CD14-positive monocyte (primary cell): ENCODE measurements around the gene RPS19. TPM values are rescaled to one million over a fixed set of nuclear protein-coding genes. Genes with fewer than 3 reads are reported as not detected.

Experiments used
- DNase-seq, 3 donors: peaks; one replicate each; pipeline ENCODE4 v3.0.0-alpha.2; 2011 to 2022
- H2AFZ ChIP-seq: 2 replicates; pipeline ENCODE4 v1.6.0; 2012; ENCODE audit warnings: mild to moderate bottlenecking, low read depth, low read length, inconsistent platforms; ENCODE audit not compliant: insufficient read depth, poor library complexity, severe bottlenecking
- H3K27ac ChIP-seq, 2 donors: 1 replicate in 1 of 2; 2 replicates in 1 of 2; pipeline ENCODE4 v1.5.1; 2012 to 2013; ENCODE audit warnings: low read length in 2 of 2, control low read depth in 1 of 2, inconsistent platforms in 1 of 2, low read depth in 1 of 2, mild to moderate bottlenecking in 1 of 2
- H3K27me3 ChIP-seq, 2 donors: one replicate each; pipeline versions ENCODE4 v1.6.0 to v1.6.1; 2011 to 2013; ENCODE audit warnings: low read length in 2 of 2; ENCODE audit not compliant: control insufficient read depth in 2 of 2, insufficient read depth in 2 of 2
- H3K36me3 ChIP-seq, 2 donors: replicated peaks in 1 of 2; 1 replicate in 1 of 2; 2 replicates in 1 of 2; pipeline versions ENCODE4 v1.5.1 to v1.6.1; 2012 to 2013; ENCODE audit warnings: low read length in 2 of 2, control low read depth in 1 of 2, inconsistent platforms in 1 of 2, mild to moderate bottlenecking in 1 of 2; ENCODE audit not compliant: insufficient read depth in 2 of 2, control insufficient read depth in 1 of 2
- H3K4me1 ChIP-seq, 2 donors: 1 replicate in 1 of 2; 2 replicates in 1 of 2; pipeline versions ENCODE4 v1.5.1 to v1.6.1; 2012 to 2013; ENCODE audit warnings: low read length in 2 of 2, control low read depth in 1 of 2, inconsistent platforms in 1 of 2, mild to moderate bottlenecking in 1 of 2, moderate library complexity in 1 of 2; ENCODE audit not compliant: insufficient read depth in 2 of 2, control insufficient read depth in 1 of 2
- H3K4me2 ChIP-seq: replicated peaks from 2 replicates; pipeline ENCODE3; 2012; ENCODE audit warnings: low read length, moderate library complexity, mild to moderate bottlenecking; ENCODE audit not compliant: poor library complexity, severe bottlenecking; ENCODE audit errors: extremely low read depth
- H3K4me3 ChIP-seq, 3 experiments: fragments of 200-600 bp in 1 of 3; sonication (generic) in 1 of 3; replicated peaks in 1 of 3; 1 replicate in 2 of 3; 2 replicates in 1 of 3; pipeline ENCODE4 v1.5.1; 2011 to 2013; ENCODE audit warnings: low read length in 3 of 3, mild to moderate bottlenecking in 3 of 3, control low read depth in 2 of 3, low read depth in 2 of 3, inconsistent platforms in 1 of 3, moderate library complexity in 1 of 3
- H3K79me2 ChIP-seq: 2 replicates; pipeline ENCODE4 v1.6.0; 2012; ENCODE audit warnings: mild to moderate bottlenecking, control low read depth, inconsistent platforms, low read length, moderate library complexity; ENCODE audit not compliant: insufficient read depth
- H3K9ac ChIP-seq: 2 replicates; pipeline ENCODE4 v1.6.0; 2017; ENCODE audit warnings: low read length, mild to moderate bottlenecking; ENCODE audit not compliant: insufficient read depth, poor library complexity, severe bottlenecking
- H3K9me3 ChIP-seq, 2 donors: replicated peaks in 1 of 2; 1 replicate in 1 of 2; 2 replicates in 1 of 2; pipeline versions ENCODE4 v1.5.1 to v1.6.1; 2012 to 2013; ENCODE audit warnings: low read length in 2 of 2, control low read depth in 1 of 2; ENCODE audit not compliant: control insufficient read depth in 1 of 2, insufficient read depth in 1 of 2
- H4K20me1 ChIP-seq: 2 replicates; pipeline ENCODE4 v1.6.0; 2012; ENCODE audit warnings: mild to moderate bottlenecking, low read length, control low read depth, moderate library complexity; ENCODE audit not compliant: insufficient read depth
- H3K27ac Mint-ChIP-seq, 7 donors: one replicate each; pipeline ENCODE4 v1.8.0; 2020; ENCODE audit warnings: mild to moderate bottlenecking in 7 of 7, mixed read lengths in 7 of 7, moderate library complexity in 6 of 7, inconsistent platforms in 2 of 7
- H3K27me3 Mint-ChIP-seq, 3 donors: one replicate each; pipeline ENCODE4 v1.8.0; 2021 to 2022; ENCODE audit warnings: low read depth in 3 of 3, mild to moderate bottlenecking in 3 of 3, mixed read lengths in 3 of 3, moderate library complexity in 3 of 3, inconsistent platforms in 1 of 3
- H3K36me3 Mint-ChIP-seq, 2 donors: one replicate each; pipeline ENCODE4 v1.8.0; 2020; ENCODE audit warnings: mixed read lengths in 2 of 2, inconsistent platforms in 1 of 2, mild to moderate bottlenecking in 1 of 2
- H3K4me1 Mint-ChIP-seq: one replicate; pipeline ENCODE4 v1.8.0; 2020; ENCODE audit warnings: mild to moderate bottlenecking, mixed read lengths
- H3K4me3 Mint-ChIP-seq, 2 donors: one replicate each; pipeline ENCODE4 v1.8.0; 2020; ENCODE audit warnings: mild to moderate bottlenecking in 2 of 2, mixed read lengths in 2 of 2, moderate library complexity in 1 of 2
- H3K9me3 Mint-ChIP-seq, 7 donors: one replicate each; pipeline ENCODE4 v1.8.0; 2020 to 2022; ENCODE audit warnings: mixed read lengths in 7 of 7, mild to moderate bottlenecking in 6 of 7, moderate library complexity in 6 of 7, inconsistent platforms in 2 of 7
- WGBS: methylation state at CpG from one replicate; pipeline ENCODE4 v1.1.5; 2013; ENCODE audit warnings: missing lambda C conversion rate; ENCODE audit not compliant: insufficient coverage; 5-methylcytosine and 5-hydroxymethylcytosine counted together
- intact Hi-C, 2 donors: fragments of 100-400 bp; cut with micrococcal nuclease; formaldehyde crosslinking; loops; one replicate each; pipeline versions ENCODE4 v1.15.0 to v1.15.1; 2023
- polyA plus RNA-seq, 3 donors: library from polyadenylated mRNA; depleted of rRNA in 1 of 3; unstranded in 2 of 3; stranded (reverse) in 1 of 3; fragments of 300-500 nt in 2 of 3; fragments of >200 nt in 1 of 3; fragmentation: Illumina TruSeq in 2 of 3; gene quantifications; 1 replicate in 2 of 3; 2 replicates in 1 of 3; pipeline ENCODE4 v1.2.3, GENCODE V29; 2012 to 2021
- TF ChIP-seq, protein P1 (sequence below): fragments of 200-600 bp; IDR thresholded peaks from one replicate; pipeline ENCODE4 v1.8.0; 2022; ENCODE audit warnings: antibody characterized with exemption, mild to moderate bottlenecking

Gene RPS19
- polyA plus RNA-seq, 3 donors: 1,234 to 2,117 (median 1,424) TPM

GRCh38 chr19:41906271-41906670, 46.2 kb downstream of the RPS19 start:
- Histone ChIP-seq H3K9ac (no peak overlapping the region), H3K27me3 (peaks cover 2 to 5% of the 10 kb centered on the region in 2 donors), H3K4me1 (no peaks in the 10 kb centered on the region), H2AFZ (no peak overlapping the region), H3K36me3 (peaks cover 63 to 67% of the 10 kb centered on the region in 2 donors), H3K4me3 (no peak overlapping the region), H3K79me2 (peaks cover 4% of the 10 kb centered on the region), H3K9me3 (no peaks in the 10 kb centered on the region), H3K4me2 (no peak overlapping the region), H4K20me1 (peaks cover 98% of the 10 kb centered on the region), H3K27ac (no peak overlapping the region)
- TF ChIP-seq, protein P1, sequence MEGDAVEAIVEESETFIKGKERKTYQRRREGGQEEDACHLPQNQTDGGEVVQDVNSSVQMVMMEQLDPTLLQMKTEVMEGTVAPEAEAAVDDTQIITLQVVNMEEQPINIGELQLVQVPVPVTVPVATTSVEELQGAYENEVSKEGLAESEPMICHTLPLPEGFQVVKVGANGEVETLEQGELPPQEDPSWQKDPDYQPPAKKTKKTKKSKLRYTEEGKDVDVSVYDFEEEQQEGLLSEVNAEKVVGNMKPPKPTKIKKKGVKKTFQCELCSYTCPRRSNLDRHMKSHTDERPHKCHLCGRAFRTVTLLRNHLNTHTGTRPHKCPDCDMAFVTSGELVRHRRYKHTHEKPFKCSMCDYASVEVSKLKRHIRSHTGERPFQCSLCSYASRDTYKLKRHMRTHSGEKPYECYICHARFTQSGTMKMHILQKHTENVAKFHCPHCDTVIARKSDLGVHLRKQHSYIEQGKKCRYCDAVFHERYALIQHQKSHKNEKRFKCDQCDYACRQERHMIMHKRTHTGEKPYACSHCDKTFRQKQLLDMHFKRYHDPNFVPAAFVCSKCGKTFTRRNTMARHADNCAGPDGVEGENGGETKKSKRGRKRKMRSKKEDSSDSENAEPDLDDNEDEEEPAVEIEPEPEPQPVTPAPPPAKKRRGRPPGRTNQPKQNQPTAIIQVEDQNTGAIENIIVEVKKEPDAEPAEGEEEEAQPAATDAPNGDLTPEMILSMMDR: no peak
- Mint-ChIP-seq H3K4me1 (peaks cover 12% of the 10 kb centered on the region), H3K36me3 (peaks cover 63 to 65% of the 10 kb centered on the region in 2 donors), H3K9me3 (peaks cover 0 to 2% (median 0%) of the 10 kb centered on the region in 7 donors), H3K27ac (no peak overlapping the region), H3K27me3 (peaks cover 4 to 16% (median 15%) of the 10 kb centered on the region in 3 donors), H3K4me3 (no peak overlapping the region)
- 60% methylated on average over 2 of the region's 9 CpGs for WGBS
- intact Hi-C loops: no loop called here
- DNase-seq: no peak

- Histone ChIP-seq H3K9me3 (peaks cover 0 to 1% of the 10 kb centered on the region in 2 donors), H3K79me2 (no peaks in the 10 kb centered on the region), H3K4me1 (no peaks in the 10 kb centered on the region), H3K27me3 (peaks cover 3 to 13% of the 10 kb centered on the region in 2 donors), H3K36me3 (peaks cover 55 to 58% of the 10 kb centered on the region in 2 donors), H3K4me2 (no peak overlapping the region), H3K27ac (no peak overlapping the region), H3K9ac (no peak overlapping the region), H4K20me1 (peaks cover 98% of the 10 kb centered on the region), H2AFZ (no peak overlapping the region), H3K4me3 (no peak overlapping the region)
- Mint-ChIP-seq H3K27me3 (peaks cover 4 to 23% (median 22%) of the 10 kb centered on the region in 3 donors), H3K27ac (peak overlapping the region in 1 of 7 donors; percentile 37), H3K4me1 (peaks cover 17% of the 10 kb centered on the region), H3K4me3 (no peak overlapping the region), H3K9me3 (peaks cover 0 to 4% (median 0%) of the 10 kb centered on the region in 7 donors), H3K36me3 (peaks cover 56% of the 10 kb centered on the region in 2 donors)
- WGBS: 92% methylated on average over 6 of the region's 21 CpGs
- intact Hi-C loops: no loop called here
- TF ChIP-seq, protein P1: no peak
- DNase-seq: no peak
Measured at GRCh38 chr19:41906916-41907680, 47.0 kb downstream of the RPS19 start.
